GM23248 (cell line): ENCODE data around the gene ARSG. TPM values are rescaled to one million over a fixed set of nuclear protein-coding genes. Genes with fewer than 3 reads are reported as not detected.
A peak's percentile ranks its signal among the peaks of the same experiment; 100 is the strongest.

Experiments used
- DNase-seq: peaks from one replicate; pipeline ENCODE4 v3.0.0-alpha.2; 2015
- H2AFZ ChIP-seq: fragments of 200-600 bp; sonication (generic); 2 replicates; pipeline ENCODE4 v1.6.1; 2016; ENCODE audit warnings: antibody characterized with exemption
- H3F3A ChIP-seq: fragments of 200-600 bp; sonication (generic); 2 replicates; pipeline ENCODE4 v1.6.1; 2016; ENCODE audit warnings: mild to moderate bottlenecking, antibody characterized with exemption, mixed run types; ENCODE audit not compliant: insufficient read depth
- H3K27ac ChIP-seq: fragments of 200-600 bp; sonication (generic); 2 replicates; pipeline ENCODE4 v1.5.1; 2016; ENCODE audit warnings: mild to moderate bottlenecking
- H3K27me3 ChIP-seq: fragments of 200-600 bp; sonication (generic); replicated peaks from 2 replicates; pipeline ENCODE4 v1.6.1; 2016; ENCODE audit warnings: mild to moderate bottlenecking; ENCODE audit not compliant: insufficient read depth
- H3K36me3 ChIP-seq: fragments of 200-600 bp; sonication (generic); 2 replicates; pipeline ENCODE4 v1.6.1; 2016; ENCODE audit warnings: low read depth, mild to moderate bottlenecking
- H3K4me1 ChIP-seq: fragments of 200-600 bp; sonication (generic); 2 replicates; pipeline ENCODE4 v1.6.1; 2016; ENCODE audit warnings: mild to moderate bottlenecking; ENCODE audit not compliant: insufficient read depth
- H3K4me2 ChIP-seq: fragments of 200-600 bp; sonication (generic); one replicate; pipeline ENCODE4 v1.6.1; 2016; ENCODE audit warnings: mild to moderate bottlenecking; ENCODE audit not compliant: unreplicated experiment
- H3K4me3 ChIP-seq: fragments of 200-600 bp; sonication (generic); 2 replicates; pipeline ENCODE4 v1.5.1; 2016; ENCODE audit warnings: mild to moderate bottlenecking
- H3K79me2 ChIP-seq: fragments of 200-600 bp; sonication (generic); 2 replicates; pipeline ENCODE4 v1.6.1; 2016; ENCODE audit warnings: mild to moderate bottlenecking; ENCODE audit not compliant: insufficient read depth
- H3K9ac ChIP-seq: fragments of 200-600 bp; sonication (generic); 2 replicates; pipeline ENCODE4 v1.6.1; 2016; ENCODE audit warnings: mild to moderate bottlenecking
- H3K9me2 ChIP-seq: fragments of 200-600 bp; sonication (generic); 2 replicates; pipeline ENCODE4 v1.6.1; 2016; ENCODE audit warnings: mixed run types, mild to moderate bottlenecking, moderate library complexity; ENCODE audit not compliant: insufficient read depth
- H3K9me3 ChIP-seq: fragments of 200-600 bp; sonication (generic); one replicate; pipeline ENCODE4 v1.6.1; 2017; ENCODE audit warnings: low read depth
- H4K20me1 ChIP-seq: fragments of 200-600 bp; sonication (generic); 2 replicates; pipeline ENCODE4 v1.6.0; 2016; ENCODE audit not compliant: insufficient read depth
- EZH2 ChIP-seq: fragments of 200-600 bp; sonication (generic); IDR thresholded peaks from 2 replicates; pipeline ENCODE4 v1.6.1; 2018; ENCODE audit warnings: antibody characterized with exemption, mild to moderate bottlenecking; ENCODE audit not compliant: insufficient read depth, poor library complexity, severe bottlenecking
- EZH2phosphoT487 ChIP-seq: fragments of 200-600 bp; sonication (generic); IDR thresholded peaks from 2 replicates; pipeline ENCODE4 v1.6.1; 2018; ENCODE audit warnings: antibody characterized with exemption, moderate library complexity, mild to moderate bottlenecking, low read depth; ENCODE audit not compliant: insufficient read depth
- WGBS, 2 experiments: methylation state at CpG; one replicate each; pipeline ENCODE4 v1.1.6; 2015 to 2017; ENCODE audit warnings: low lambda C conversion rate in 2 of 2, low coverage in 1 of 2; ENCODE audit errors: missing lambda C conversion rate in 2 of 2; 5-methylcytosine and 5-hydroxymethylcytosine counted together
- in situ Hi-C: fragments of 300-500 bp; cut with MboI; formaldehyde crosslinking; loops from 2 replicates; pipeline ENCODE4 v1.15.0; 2020
- polyA plus RNA-seq: library from polyadenylated mRNA; unstranded; fragments of >200 nt; fragmentation: Nextera tagmentation; extraction: Ambion mirVana; gene quantifications from 2 replicates; pipeline ENCODE4 v1.2.1, GENCODE V29; 2016
- total RNA-seq: library from RNA; depleted of rRNA; stranded (reverse); fragments of >200 nt; shearing (Covaris generic); gene quantifications from 2 replicates; pipeline ENCODE4 v1.2.3, GENCODE V29; 2014; rRNA removed

The ARSG gene
- total RNA-seq (2.8 and 9.1 TPM in 2 replicates), polyA plus RNA-seq (5.0 and 5.6 TPM in 2 replicates)

DNA sequence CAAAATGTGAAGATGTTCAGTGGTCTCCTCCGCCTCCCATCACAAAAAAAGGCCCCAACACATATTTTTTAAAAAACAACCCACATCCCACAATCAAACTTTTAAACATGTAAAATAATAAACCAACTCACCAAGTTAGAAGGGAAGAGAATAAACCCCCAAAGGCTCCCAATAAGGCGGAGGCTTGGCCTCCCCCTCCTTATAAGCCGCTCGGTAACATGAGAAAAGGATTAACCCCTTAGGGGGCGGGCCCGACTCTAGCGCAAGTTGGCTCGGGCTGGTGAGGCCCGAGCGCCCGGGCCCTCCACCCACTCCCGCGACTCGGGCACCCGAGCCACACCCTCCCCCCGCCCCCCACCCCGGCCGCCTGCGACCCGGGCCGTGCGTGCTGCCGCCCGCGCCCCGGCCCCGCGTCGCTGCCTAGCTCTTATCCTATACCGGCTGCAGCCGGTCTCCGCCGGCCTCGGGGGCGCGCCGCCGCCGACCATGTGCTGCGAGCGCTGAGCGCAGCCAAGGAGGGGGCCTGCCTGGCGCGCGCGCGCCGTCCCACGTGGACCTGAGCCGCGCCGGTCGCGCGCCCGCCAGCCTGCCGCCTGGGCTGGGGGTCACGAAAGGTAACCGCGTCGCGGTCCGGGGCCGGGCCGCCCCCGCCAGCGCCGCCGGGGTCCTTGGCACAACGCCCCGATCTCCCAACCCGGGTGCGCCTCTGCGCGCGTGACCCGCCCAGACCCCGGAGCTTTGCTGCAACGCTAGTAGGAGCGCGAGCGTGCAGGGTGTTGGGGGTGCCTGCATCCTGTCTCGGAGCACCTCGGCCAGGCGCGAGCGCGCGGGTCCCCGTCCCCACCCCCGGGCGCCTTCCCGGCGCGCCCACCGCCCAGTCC lies at the start of gene ARSG, which contains the start of gene SLC16A6:
Gene ARSG (plus strand): TSS at position 541 of the 881 bp plus-strand sequence. CDS start 15,999 bp downstream, outside the sequence.
Gene SLC16A6 (minus strand): TSS at position 173 of the 881 bp plus-strand sequence. CDS start 12,807 bp downstream, outside the sequence.
- Histone ChIP-seq H3K4me2 (peak within 1 kb of the TSS; percentile 63), H3K79me2 (no peaks in the 10 kb centered on the region), H3K4me3 (peak within 1 kb of the TSS; percentile 76), H3K27me3 (0 out of 2 replicates have a peak, but pooled peaks cover 4% of the 10 kb centered on the region), H2AFZ (peak within 1 kb of the TSS; percentile 77), H3K36me3 (no peaks in the 10 kb centered on the region), H3K27ac (peak within 1 kb of the TSS; percentile 28; the same call in 1 of the 2 replicates), H3K9me2 (no peaks in the 10 kb centered on the region), H3K9ac (peak within 1 kb of the TSS; percentile 82), H4K20me1 (no peaks in the 10 kb centered on the region), H3K4me1 (no peaks in the 10 kb centered on the region), H3K9me3 (no peaks in the 10 kb centered on the region), H3F3A (peaks cover 10% of the 10 kb centered on the region)
- WGBS, 2 experiments = 0 to 2% methylated on average over 52 to 57 of the region's 96 CpGs
- TF ChIP-seq EZH2 (no peak), EZH2phosphoT487 (no peak)
- in situ Hi-C loops = no loop called here
- DNase-seq = peak; percentile 72

DNA sequence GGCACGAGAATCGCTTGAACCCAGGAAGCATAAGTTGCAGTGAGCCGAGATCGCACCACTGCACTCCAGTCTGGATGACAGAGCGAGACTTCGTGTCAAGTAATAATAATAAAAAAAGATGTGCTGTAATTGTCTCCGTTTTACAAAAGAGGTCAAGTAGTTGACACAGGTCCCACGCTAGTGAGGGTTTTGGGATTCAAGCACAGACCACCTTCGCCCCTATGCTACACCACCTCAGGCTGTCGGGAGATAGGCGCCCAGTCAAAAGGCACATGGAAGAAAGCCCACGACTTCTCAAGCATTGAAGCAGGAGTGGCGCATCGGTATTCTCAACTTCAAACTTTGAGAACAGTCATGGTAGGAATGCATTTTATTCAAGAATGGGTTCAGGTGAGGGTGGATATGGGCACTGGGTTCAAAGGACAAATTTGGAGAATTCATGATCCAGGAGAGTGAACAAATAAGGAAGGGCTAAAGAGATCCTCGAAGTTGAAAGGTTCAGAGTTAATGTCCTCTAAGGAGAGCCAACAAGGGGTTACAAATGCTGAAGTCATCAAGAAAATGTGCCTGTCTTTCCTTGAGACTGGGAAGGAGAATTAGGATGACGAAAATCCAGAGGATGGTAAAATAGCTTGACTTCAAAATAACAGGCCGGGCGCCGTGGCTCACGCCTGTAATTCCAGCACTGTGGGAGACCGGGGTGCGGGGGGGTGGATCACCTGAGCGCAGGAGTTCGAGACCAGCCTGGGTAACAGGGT lies 44.8 kb upstream of the ARSG start:
- no peak for DNase-seq
- Histone ChIP-seq H3K9ac (peak overlapping the region; percentile 93; the same call in 1 of the 2 replicates), H4K20me1 (no peaks in the 10 kb centered on the region), H3K27me3 (no peaks in the 10 kb centered on the region), H3K79me2 (peaks cover 24% of the 10 kb centered on the region; the same call in 1 of the 2 replicates), H3K9me2 (no peaks in the 10 kb centered on the region), H3K27ac (no peak overlapping the region), H3K4me2 (peak overlapping the region; percentile 65), H3K4me3 (peak overlapping the region; percentile 78), H3F3A (peaks cover 9% of the 10 kb centered on the region; the same call in 1 of the 2 replicates), H2AFZ (peak overlapping the region; percentile 86), H3K9me3 (no peaks in the 10 kb centered on the region), H3K36me3 (peaks cover 2% of the 10 kb centered on the region; the same call in 1 of the 2 replicates), H3K4me1 (peaks cover 12% of the 10 kb centered on the region)
- TF ChIP-seq EZH2 (no peak), EZH2phosphoT487 (no peak)
- WGBS, 2 experiments = 90 to 92% methylated on average over 24 of the region's 24 CpGs
- in situ Hi-C loops = no loop called here

DNA sequence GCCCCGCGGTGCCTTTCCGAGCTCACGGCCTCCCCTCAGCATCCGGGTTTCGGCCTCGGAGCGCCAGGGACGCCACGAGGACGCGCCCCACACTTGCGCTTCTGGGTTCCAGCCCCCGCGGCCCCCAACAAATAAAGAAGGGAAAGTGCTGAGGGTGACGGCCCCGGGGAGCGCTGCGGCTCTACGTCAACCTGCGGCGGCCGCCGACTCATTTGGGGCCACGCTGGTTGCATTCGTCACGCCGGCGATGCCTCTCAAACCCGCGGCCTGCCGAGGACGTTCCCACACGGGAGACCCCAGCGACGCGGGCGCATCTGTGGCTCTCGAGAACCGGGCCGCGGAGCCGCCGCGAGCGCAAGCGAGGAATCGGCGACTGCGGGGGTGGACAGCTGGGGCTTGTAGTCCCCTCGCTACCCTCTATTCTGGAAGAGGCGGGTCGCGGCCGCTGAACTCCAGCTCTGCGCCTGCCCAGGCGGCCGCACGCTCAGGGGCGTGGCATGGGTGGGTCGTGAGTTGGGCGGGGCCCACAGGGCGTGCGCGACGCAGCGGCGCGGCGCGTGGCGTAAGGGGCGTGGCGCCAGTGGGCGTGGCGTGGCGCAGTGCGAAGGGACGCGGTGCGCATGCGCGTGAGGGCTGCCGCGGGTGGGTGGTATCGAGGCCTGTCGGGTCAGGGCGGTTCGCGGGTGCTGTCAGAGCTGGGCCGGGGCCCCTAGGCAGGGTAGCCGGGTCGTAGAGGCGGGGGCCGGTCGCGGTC lies 43.7 kb upstream of the ARSG start, which contains the start of gene AMZ2:
Gene AMZ2 (plus strand): TSS at position 599 of the 754 bp plus-strand sequence. CDS start 2,145 bp downstream, outside the sequence.
- in situ Hi-C loops = no loop called here
- H3K27ac ChIP-seq = peak within 1 kb of the TSS; percentile 88
- H2AFZ ChIP-seq = peak within 1 kb of the TSS; percentile 86
- DNase-seq = peak; percentile 96
- peaks cover 24% of the 10 kb centered on the region; the same call in 1 of the 2 replicates for H3K79me2 ChIP-seq
- H3K36me3 ChIP-seq = peaks cover 7% of the 10 kb centered on the region; the same call in 1 of the 2 replicates
- peak within 1 kb of the TSS; percentile 78 for H3K4me3 ChIP-seq
- H3K4me1 ChIP-seq = peaks cover 12% of the 10 kb centered on the region
- H4K20me1 ChIP-seq = no peaks in the 10 kb centered on the region
- H3K4me2 ChIP-seq = peak within 1 kb of the TSS; percentile 83
- no peaks in the 10 kb centered on the region for H3K9me3 ChIP-seq
- TF ChIP-seq EZH2phosphoT487 (no peak), EZH2 (no peak)
- peaks cover 9% of the 10 kb centered on the region; the same call in 1 of the 2 replicates for H3F3A ChIP-seq
- peak within 1 kb of the TSS; percentile 93 for H3K9ac ChIP-seq
- 1 to 2% methylated on average over 76 to 83 of the region's 97 CpGs for WGBS, 2 experiments
- H3K9me2 ChIP-seq = no peaks in the 10 kb centered on the region
- no peaks in the 10 kb centered on the region for H3K27me3 ChIP-seq
